GM21447 (cell line): ENCODE measurements around the gene MARCO.

Source experiments
- ATAC-seq: cut with Tn5 transposase; IDR thresholded peaks from one replicate; pipeline ENCODE4 v1.9.1; 2021; ENCODE audit not compliant: unreplicated experiment

The MARCO gene

GRCh38 chr2:118973542-118973951, 31.6 kb downstream of the MARCO start:
- no peak for ATAC-seq

DNA sequence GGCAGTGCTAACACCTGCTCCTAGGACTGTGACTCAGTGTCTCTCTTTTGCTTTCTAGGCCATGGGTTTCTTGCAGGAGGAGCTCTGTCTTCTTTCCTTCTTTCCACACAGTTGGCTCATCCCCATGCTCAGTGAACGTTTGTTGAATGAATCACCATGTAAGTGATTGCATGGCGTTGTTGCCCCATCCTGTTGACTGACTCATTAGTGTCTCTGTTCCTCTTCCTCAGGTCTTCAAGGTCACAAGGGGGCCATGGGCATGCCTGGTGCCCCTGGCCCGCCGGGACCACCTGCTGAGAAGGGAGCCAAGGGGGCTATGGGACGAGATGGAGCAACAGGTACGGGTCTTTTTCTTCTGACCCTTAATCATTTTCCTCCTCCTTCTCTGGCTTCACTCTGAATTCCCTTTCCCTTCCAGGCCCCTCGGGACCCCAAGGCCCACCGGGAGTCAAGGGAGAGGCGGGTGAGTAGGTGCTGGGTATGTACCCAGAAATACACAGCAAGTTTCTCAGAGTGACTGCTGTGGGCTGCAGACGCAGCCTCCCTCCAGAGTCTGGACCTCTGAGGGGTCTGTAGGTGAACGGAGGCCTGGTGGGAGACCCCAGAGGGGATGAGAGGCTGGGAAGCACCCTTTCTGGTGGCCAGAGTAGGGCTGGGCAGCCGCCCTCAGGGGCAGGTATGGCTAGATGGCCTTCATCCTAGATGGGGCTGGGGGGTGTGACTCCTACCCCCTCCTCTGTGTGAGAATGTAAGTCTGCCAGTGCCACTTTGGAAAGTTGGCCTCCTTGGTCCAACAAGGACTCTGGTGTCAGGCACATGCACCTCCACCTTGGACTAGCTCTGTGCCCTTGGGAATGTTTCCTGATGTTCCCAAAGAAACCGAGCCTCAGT, 32.4 kb downstream of the MARCO start:
- ATAC-seq, result no peak

DNA sequence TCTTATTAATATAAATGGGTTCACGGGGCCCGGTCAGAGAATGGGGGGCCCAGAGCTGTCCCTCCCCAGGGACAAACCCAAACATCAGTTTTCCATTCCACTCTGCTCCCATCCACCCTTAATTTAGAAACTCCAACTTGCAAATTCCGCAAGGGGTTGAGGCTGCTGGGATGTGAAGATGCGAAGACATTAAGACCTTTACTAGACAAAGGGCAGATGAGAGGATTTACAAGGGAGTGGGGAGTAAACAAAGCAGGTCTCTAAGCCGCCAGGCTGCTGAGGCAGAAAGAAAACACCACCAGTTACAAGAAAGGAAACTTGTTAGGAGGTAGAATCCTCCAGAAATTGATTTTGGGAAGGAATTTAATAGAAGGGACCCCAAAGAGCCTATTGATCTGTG, 33.1 kb downstream of the MARCO start:
- ATAC-seq, result no peak

GRCh38 chr2:118978064-118978463, 36.1 kb downstream of the MARCO start:
- no peak for ATAC-seq

- no peak for ATAC-seq
Observed at GRCh38 chr2:118979152-118979861, 37.3 kb downstream of the MARCO start.

DNA sequence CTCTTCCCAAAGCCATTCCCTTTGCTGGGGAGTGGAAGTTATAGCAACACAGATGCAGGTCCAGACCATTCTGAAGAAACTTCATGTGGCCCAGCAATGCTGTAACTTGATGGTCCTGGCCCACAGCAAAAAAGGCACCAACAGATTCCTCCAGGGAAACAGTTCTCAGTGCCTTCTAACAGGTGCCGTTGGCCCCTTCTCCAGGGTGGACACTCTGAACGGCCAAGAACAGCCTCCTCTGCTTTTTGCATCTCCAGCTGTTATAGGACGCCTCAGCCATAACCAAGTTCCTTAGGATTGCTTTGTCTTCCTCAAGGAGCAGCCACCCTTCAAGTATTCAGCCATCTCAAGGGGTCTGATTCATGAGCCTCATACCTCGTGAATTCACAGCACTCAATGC, 38.0 kb downstream of the MARCO start:
- no peak for ATAC-seq

DNA sequence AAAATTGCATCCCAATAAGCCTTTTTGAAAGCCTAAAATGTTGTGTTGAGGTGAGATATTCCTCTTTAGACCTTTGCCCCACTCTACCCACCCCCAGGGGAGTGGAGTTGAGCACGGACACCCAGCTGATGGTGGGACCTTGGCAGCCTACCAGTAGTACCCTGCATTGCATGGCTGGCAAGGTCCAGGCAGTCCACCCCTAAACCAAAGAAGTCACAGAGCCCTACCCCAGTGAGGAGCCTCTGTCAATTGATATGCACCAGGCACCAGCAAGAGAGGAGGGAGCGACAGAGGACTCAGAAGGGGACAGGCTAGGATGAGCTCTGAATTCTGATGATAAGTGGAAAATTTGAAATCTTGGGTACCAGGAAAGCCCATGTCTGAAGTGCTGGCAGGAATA, 38.6 kb downstream of the MARCO start:
- no peak for ATAC-seq

DNA sequence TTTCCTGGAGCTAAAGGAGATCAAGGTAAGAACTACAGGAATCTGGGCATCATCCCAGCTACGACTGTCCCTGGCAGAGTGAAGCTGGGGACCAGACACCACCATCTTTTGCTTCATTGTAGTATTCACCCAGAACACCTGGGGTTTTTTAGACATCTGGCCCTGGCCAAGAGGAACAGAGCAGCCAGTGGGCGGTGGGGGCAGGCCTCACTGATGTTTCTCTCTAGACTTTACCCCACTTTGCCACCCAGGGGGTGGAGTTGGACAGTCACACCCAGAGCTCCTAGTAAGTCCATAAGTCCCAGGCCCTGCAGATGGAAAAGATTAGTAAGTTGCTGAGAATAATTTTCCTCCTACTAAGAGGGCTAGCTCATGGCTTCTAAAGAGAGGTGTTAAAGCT, 39.6 kb downstream of the MARCO start:
- ATAC-seq, result no peak

GRCh38 chr2:118982039-118982438, 40.0 kb downstream of the MARCO start:
- ATAC-seq, result no peak

DNA sequence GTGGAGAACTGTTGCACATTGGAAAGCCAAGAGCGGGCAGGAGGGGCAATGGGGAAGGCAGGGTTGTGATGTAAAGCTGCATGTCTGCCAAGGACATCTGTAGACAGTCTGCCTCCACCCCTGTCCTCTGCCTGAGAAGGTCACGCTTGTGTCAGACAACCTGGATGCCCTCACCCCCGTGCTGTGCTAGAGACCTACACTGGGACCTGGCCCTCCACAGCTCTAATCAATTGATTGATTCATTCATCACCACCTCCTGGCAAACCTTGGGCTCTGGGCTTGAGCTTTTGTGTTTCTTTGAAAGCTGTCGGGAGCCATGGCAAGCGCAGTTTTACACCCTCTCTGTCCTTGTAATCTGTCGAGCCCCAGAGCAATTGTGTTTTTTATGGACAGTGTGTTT, 41.1 kb downstream of the MARCO start:
- no peak for ATAC-seq

- ATAC-seq, result no peak
Observed at GRCh38 chr2:118983915-118984314, 41.9 kb downstream of the MARCO start.

DNA sequence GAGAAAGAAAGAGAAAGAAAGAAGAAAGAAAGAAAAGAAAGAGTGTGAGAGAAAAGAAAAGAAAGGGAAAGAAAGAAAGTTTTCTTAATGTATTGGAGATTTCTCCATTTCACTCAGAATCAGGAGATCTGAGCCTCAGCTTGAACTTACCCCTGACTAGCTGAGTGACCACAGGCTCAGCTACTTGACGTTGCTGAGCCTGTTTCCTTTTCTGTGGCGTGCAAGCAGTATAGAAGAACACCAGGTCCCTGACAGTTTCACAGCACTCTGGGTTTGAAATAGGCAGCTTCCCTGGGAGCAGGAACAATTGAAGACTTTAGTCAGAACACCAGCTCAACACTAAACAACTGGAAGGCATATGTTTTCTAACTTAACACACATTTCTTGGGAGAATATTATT, 44.7 kb downstream of the MARCO start:
- no peak for ATAC-seq

DNA sequence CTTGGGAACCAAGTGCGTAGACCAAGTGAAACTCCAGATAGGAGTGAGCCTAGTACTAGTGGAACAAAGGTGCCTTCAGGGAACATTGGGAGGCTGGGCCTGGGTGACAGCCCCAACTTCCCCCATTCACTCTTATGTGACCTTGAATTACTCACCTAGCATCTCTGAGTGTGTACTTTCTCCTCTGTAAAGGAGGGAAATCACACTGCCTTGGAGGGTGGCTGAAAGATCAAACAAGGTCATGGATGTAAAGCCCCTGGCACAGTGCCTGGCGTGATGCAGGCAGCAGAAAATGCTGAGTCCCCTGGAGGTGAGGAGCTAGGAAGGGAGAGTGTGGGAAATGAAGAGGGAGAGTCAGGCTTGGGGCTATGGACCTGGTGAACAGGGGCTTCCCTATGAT, 45.9 kb downstream of the MARCO start:
- ATAC-seq, result no peak

DNA sequence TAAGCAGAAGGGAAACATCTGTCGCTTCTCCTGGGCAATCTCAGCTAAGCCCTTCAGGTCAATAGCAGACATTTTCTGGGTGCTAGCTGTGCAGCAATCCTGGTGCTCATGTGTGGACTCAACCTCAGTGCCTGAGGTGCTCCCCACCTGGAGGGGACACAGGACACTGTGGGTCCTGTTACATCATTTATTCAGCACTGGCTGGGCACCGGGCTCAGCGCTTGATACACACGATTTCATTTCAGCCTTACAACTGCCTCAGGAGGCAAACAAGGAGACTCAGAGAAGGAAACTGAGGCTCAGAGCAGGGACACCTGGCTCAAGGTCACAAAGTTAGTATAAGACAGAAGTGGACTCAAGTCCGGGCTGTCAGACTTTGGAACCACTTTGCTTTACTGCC, 46.7 kb downstream of the MARCO start:
- ATAC-seq, result no peak

GRCh38 chr2:118989481-118989880, 47.5 kb downstream of the MARCO start:
- ATAC-seq, result peak; percentile 60

- ATAC-seq, result no peak
Observed at GRCh38 chr2:118990757-118991545, 49.0 kb downstream of the MARCO start.

DNA sequence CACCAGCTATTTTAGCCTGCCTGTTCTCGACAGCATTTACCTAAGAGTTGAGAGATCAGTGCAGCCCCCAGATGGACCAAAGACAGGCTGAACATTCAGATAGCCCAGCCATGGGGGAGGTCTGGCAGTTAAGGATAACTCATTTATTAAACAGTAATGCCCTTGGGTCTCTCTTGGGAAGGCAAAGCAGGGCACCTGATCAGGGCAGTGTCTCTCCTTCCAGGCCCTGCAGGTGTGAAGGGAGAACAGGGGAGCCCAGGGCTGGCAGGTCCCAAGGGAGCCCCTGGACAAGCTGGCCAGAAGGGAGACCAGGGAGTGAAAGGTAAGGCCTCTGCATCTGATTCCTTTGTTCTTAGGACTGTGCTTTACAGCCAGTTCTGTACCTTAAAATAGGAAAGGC, 49.6 kb downstream of the MARCO start:
- ATAC-seq, result no peak

- ATAC-seq, result no peak
Observed at GRCh38 chr2:118992740-118993391, 50.9 kb downstream of the MARCO start.

DNA sequence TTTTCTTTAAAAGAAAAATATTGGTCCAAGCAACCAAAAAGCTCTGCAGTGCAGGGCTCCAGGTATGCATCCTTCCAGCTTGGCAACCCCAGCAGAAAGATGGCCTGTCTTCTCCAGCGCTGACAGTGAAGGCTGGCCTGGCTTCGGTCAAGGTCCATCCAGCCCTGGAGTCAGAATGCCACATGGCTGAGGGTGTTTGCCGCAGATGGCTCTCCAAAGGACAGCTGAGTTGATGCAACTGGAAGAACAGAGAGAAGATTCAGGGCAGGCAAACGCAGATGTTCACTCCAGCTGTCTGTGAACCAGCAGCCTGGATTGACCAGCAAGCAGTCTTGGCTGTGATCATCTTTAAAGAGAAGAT, 51.4 kb downstream of the MARCO start:
- ATAC-seq, result no peak

DNA sequence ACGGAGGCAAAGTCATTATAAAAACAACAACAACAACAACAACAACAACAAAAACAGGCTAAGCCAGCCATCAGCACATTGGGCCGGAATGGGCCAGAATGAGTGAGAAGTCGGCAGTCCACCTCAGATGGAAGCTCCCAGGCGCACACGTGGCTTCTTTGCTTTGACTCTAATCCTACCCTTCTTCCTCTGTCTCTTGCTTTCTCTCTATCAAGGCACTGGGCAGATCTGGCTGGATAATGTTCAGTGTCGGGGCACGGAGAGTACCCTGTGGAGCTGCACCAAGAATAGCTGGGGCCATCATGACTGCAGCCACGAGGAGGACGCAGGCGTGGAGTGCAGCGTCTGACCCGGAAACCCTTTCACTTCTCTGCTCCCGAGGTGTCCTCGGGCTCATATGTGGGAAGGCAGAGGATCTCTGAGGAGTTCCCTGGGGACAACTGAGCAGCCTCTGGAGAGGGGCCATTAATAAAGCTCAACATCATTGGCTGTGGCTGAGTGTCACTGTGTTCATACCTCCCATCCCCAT, 52.2 kb downstream of the MARCO start:
- no peak for ATAC-seq

GRCh38 chr2:118994778-118995177, 52.8 kb downstream of the MARCO start:
- no peak for ATAC-seq
